DMS 273 treated with DMSO at 0.1 percent for 48 hours (cell line): ENCODE results near the gene MSRB3.
"Not testable (repeated sequence)": the region's sequence is repeated elsewhere in the genome, so short reads cannot be mapped to it uniquely, and the experiment has no call there.

ENCODE experiments used
- DNase-seq: peaks from one replicate; lab custom pipeline; 2025; lab: John Stamatoyannopoulos, UW

Gene MSRB3

DNA sequence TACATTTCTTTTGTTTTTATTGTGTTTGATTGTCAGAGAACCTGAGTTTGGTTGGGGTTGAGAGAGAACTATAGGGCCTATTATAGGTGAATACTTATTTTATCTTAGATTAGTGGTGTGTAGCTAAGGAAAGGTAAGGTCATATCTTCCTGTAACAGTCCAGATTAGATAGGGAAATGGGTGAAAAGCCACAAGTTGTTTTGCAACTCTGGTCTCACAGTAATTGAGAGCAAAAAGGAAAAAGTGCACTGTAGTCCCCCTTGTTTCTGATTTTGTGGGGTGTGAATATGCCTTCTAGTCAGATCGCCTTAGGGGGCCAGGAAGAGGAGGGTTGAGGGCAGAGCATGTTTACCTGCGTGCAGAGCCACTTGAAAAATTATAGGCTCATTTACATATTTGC, 8.9 kb downstream of the MSRB3 start:
- no peak for DNase-seq

DNA sequence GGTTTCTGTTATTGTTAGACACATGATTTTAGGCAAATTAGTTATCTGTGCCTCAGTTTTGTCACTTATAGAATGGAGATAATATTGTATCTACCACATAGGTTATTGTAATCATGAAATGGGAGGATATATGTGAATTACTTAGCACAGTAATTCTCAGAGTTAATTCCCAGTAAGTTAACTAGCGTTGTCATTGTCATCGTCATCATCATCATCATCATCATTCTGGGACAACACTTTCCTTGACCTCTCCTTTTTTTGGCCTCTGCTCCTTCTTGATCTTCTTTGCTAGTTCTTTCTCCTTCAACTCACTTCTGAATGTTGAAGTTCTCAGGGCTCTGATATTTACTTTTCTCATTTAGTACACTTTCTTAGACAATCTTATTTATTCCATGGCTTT, 13.8 kb downstream of the MSRB3 start:
- no peak for DNase-seq

DNA sequence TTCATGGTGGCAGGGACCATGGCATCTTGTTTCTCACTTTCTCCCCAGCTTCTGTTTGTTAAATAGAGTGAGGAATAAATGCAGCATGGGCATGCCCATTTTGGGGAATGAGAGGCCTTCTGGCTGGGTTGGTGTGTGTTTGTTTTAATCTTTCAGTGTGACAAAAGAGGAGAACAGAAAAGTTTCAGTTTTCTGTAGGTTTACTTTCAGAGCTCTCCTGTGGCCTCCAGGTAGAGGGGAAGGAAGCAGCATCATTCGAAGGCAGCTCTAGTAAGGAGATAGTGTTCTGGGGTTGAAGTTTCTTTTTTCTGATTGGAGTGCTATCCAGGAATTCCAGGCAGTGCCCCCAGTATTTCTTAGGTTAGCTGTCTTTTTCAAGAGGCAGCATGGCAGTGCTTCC, 15.3 kb downstream of the MSRB3 start:
- DNase-seq = no peak

DNA sequence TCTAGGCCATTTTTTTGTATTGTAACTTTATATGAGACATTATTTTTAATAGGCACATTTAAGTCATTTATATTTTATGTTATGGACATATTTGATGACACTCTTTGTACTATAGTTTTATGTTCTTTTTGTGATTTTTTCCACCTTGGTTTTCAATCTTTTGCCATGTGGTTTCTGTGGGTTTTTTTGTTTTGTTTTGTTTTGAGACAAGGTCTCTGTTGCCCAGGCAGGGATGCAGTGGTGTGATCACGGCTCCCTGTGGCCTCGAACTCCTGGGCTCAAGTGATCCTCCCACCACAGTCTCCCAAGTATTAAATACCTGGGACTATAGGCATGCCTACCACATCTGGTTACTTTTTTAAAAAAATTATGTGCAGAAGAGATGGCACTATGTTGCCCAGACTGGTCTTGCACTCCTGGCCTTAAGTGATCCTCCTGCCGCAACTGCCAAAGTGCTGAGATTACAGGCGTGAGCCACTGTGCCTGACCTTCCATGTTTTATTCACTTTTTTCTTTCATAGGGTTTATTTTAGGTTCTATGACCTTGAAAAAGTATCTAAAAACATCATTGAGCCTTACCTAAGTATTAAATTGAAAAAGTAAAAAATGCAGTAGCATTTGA, 16.3 kb downstream of the MSRB3 start:
- no peak for DNase-seq

DNA sequence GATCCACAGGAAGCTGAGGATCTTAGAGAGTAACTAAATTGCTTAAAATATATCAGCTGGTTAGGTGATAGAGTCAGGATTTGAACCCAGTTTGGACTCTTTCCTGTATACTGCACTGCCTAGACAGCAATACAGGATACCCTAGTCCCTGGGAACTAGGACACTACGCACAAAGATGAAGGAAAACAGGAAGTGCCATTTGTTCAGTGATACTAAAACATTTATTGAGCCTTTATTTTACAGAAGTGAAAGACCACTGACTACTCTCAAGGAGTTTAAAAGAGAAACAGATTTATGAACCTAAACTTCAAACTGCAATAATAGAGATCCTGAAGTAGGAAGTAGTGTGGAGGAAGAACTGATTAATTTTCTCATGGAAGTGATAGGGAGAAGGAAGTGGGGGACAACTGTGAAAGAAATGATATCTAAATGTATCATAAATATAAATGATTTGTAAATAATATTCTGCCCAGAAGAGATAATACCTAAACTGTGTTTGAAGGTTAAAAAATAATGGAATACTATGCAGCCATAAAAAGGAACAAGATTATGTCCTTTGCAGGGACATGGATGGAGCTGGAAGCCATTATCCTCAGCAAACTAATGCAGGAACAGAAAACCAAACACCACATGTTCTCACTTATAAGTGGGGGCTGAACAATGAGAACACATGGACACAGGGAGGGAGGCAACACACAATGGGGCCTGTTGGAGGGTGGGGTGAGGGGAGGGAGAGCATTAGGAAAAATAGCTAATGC, 18.2 kb downstream of the MSRB3 start:
- DNase-seq = no peak

DNA sequence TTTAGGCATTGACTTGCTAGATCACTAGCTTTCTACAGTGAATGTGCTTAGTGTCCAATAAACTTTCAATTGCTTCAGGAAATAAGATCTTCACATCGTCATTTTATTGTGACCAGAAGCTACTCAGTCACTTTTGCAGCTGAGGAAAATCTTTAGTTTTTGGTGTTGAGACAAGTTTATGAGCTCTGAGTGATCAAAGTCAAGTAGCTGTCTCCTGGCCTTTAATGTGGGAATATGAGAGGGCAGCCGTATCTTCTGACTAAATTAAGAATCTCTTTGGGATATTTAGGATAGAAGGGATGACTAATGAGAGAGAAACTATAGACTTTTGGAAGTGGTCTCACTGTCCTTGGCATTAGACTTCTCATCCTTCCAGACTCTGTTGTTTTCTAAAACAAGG, 21.6 kb downstream of the MSRB3 start:
- DNase-seq = no peak

DNA sequence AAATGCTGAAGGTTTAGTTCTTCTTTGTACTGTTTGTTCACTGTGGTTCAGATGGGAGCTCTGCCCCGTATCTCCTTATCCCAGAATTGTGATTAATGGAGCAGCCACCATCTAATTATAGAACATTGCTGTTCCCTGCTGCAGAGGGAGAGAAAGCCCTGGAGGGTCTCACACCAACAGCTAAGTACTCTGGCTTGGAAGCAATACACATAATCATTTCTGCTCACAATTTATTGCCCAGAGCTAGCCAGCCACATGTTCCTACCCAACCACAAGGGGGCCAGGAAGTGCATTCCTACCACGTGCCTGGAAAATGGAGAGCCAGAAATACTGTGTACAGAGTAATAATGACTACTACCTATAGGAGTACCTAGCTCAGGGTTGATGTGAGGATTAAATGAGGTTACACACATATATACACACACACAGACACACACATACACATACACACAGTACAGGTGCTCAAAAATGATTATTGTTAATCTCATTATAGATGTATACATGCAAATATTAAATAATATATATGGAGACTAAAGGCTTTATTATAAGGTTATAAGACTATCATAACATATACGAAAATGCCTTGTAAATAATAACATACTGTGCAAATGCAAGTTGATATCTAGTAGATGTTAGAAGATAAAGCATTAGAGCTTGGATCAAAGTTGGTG, 22.3 kb downstream of the MSRB3 start:
- DNase-seq = no peak

DNA sequence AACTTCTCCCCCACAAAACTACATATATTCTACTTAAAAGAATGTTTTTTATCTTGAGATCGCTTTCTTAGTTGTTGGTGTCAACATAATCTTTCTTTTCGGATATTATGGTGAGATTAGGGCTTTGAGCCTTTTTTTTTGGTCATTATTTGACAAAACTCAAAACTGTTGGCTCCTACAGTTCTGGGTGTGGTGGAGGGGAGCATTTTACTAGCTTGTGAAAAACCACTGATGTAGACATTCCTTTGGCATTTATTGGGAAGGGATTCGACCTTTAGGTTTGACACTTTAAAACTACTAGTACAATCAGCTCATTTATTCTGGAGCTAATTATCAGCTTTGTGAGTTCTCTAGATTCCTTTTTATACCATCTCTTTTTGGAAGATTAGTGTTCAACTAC, 24.4 kb downstream of the MSRB3 start:
- no peak for DNase-seq

DNA sequence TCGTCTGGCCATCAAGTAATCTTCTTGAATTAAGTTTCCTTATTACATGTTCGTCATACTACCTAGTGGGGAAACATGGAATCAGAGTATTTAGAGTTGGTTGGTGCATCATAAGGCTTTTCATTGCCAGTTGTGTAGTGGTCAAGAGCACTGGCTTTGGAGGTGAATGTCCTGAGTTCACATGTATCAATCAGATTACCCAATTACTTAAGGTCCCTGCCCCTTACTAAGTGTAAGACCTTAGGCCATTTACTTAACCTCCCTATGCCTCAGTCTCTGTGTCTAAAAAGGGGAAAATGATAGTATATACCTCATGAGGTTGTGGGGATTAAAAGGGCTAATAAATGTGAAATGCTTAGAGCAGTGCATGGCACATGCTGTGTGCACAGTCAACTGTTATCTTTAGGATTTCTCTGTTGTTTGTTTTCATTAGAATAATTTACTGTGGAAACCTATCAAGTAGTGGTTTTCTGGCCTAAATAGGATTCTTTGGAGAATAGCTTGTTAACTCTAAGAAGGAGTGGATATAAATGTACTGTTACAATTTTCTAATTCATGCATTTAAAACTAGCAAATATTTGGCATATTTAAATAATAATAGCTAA, 27.0 kb downstream of the MSRB3 start:
- no peak for DNase-seq

DNA sequence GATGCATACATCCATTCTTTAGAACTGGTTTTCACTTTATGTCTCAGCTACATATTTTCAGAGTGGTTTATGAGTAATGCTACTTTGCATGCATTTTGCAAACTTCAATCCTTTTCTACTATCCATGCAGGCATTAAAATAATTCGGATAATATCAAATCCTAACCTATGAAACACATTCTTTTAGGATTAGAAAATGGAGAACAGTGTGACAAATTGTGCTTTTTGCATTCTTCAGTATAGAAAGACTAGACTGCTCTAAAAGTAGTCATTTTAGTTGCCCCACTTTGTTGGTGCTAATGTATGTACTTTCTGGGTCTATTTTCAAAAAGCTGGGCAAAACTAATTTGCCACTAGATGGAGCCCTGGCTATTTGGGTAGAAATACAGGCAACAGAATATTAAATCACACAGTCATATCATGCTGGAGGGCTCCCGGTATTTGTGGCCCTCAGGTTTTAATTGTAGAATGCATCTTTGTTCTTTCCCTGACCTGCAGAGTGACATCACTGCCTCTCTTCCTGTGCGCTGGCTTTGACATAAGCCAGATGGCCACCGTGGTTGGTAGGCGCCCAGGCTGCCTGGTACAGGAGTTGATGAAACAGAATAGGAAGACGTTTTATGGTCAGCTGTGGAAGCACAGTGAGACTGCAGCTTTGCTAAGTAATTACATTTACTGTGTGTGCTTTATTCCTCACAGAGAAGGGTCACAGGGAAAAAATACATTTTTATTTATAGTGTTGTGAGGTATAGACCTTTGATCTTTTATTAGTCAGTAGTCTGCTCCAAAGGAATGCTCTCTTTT, 28.1 kb downstream of the MSRB3 start:
- peak; percentile 2 for DNase-seq

DNA sequence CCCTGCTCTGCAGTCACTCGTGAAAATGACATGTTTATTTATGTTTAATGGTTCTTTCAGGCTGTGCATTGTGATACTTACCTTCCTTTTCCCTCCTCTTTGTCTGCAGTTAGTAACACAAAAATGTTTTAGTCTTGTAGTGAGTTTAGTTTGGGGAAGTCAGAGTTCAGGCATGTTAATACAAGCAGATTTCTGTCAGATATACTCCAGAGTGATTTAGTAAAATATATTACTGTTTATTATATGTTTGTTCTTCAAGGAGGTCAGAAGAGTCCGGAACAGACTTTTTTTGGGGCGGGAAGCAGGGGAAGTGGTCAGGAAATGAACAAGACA, 28.7 kb downstream of the MSRB3 start:
- no peak for DNase-seq

DNA sequence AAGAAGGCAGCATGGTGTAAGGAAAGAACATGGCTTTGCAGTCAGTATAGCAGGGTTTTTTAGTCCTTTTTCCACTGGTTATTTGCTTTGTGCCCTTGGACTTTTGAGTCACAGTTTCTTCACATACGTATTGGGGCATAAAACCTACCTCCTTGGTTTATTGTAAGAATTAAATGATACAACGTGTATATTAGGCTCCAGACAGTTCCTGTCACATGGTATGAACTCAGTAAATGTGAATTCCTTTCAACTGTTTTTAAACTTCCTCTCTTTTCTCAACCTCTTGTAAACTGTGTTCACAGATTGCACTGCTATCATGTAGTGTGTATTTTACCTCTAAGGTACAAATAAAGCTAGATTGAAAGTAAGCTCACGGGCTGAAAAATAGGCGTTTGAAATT, 29.5 kb downstream of the MSRB3 start:
- no peak for DNase-seq

DNA sequence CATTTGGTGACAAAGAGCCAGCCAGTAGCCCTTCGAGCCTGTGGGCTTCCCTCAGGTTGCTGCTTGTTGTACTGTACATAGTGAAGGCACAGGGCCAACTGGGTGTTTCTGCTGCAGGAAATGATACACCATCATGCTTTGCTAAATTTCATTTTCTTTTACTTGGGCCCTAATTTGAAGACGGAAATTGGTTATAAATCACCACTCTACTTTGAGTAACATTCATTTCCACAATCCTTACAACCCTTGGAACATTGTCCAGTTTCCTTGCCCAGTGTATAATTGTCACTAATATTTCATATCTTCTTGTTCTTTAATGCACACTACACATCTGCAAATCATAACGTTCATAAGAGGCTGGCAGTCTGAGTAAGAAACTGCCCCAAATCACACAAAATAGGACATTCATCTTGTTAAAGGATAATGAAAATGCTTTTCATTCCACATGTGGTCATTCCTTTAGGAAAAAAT, 30.2 kb downstream of the MSRB3 start:
- no peak for DNase-seq

DNA sequence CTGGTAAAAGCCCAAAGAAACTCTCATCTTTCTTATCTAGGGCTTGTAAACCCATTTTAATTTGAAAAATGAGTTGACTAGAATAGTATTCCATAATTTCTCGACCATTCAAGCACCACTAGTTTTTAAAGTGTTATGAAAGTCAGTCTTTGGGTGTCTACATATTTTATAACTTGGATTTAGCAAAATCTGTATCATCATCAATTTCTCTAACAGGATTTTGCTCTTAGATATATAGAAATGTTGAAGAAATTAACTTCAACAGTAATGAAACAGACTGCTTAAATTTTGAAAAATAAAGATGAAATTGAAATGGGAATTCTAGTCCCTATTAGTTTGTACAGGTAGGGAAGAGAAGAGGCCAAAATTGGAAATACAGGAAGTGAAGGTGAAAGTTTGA, 32.8 kb downstream of the MSRB3 start:
- no peak for DNase-seq

DNA sequence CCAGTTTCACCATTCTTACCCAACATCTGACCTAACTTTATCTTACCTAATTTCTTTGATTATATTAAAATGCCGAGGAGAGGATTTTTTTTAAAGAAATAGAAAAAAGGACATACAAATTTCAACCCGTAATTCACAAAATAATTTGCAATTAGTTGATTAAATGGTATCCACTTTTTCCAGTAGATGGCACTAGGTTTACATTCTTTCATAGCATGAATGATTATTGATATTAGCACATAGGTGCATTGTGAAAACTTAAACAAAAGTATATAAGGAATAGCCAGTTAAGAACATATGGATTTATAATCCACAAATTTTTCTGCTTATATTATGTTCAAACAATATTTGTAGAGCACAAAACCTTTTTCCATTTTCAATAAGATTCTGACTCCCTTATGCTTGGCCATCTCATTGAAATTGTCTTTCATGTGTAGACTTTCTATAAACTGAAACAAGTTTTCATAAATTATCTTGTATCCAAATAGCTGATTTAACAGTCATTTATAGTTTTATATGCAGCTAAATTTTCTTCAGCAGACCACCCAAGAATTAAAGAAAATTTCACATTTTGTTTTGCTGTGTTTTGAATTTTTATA, 35.3 kb downstream of the MSRB3 start:
- no peak for DNase-seq

DNA sequence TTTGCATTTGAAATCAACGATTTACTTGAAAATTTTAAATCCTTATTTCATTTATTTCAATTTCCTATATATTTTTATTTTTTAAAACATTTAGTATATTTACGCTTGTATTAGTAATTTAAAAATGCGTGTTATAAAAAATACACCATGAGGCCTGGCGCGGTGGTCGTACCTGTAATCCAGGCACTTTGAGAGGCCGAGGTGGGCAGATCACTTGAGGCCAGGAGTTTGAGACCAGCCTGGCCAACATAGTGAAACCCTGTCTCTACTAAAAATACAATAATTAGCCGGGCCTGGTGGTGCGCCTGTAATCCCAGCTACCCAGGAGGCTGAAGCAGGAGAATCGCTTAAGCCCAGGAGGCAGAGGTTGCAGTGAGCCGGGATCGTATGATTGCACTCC, 36.8 kb downstream of the MSRB3 start:
- DNase-seq = not testable (repeated sequence)

DNA sequence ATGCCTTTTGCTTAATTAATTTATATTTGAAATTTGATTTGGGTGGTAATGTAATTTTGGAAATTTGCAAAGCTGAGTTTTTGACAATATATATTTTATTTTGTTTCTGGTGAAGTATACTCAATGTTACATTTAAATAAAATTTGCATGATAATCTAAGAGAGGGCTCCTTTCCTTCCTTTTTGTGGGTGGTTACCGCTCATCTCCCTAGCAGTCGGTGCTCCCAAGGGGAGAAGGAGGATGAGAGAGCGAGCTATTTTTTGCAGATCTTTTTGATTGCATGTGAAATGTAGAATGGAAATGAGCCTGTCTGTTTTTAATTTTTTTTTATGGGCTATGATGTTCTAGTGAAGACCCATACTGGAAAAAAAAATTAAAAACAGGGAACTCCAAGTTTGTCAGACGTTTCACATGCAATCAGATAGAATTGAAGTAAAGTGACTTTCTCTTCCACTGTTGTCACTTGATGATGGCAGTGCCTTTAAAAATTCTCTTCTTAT, 39.8 kb downstream of the MSRB3 start:
- DNase-seq = no peak

DNA sequence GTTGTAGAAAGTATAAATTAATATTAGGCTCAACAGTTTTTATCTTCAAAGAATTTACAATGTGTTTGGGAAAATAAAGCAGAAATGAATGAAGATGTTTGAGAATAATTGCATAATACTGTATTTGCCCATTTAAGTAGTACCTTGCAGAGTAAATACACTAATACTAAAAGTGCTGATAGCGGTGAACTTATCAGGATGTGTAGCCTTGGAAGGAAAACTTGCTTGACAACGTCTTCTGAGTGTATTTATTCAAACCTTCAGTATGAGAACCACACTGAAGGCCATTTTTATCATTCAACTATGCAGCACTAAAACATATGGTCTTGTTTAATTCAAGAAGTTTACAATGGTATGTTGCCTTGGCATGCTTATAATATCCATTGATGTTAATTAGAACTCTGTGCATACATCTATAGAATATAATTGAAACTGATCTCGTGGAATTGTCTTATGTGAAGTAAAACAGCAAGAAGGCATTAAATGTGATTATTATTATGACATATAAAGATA, 41.3 kb downstream of the MSRB3 start:
- DNase-seq = no peak

DNA sequence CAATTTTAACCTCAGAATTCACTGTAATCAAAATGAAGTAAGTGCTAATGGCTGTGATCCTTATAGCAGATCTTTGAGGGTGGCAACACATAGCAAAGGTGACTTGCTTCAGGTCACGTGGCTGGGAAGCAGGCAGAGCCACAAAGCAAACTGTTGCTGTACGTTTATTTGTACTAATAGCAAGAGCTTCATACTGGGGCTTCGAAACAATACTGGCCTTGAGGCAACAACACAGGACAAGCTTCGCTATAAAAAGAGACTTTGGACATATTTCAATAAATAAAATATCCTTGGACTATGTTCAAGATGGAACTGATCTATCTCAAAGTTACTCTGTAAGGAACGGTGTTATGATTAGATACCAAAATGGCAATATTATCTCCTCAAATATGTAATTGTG, 44.6 kb downstream of the MSRB3 start:
- no peak for DNase-seq

DNA sequence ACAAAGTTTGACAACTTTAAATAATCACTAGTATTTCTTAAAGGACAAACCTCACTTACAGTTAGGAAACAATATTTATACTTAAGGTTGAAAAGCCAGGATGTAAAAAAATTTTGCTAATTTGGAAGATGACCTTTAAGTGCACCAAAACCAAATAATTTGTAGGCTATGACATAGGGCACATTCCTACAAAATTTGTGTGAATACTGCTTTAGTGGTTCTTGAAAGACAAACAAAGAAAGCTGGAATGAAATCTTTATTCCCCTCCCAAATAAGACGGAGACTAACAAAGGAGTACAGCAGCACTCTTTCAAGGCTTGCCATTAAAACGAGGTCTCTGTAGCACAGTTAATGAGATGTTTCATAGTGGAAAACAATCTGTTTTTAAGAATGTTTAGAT, 45.6 kb downstream of the MSRB3 start:
- no peak for DNase-seq

DNA sequence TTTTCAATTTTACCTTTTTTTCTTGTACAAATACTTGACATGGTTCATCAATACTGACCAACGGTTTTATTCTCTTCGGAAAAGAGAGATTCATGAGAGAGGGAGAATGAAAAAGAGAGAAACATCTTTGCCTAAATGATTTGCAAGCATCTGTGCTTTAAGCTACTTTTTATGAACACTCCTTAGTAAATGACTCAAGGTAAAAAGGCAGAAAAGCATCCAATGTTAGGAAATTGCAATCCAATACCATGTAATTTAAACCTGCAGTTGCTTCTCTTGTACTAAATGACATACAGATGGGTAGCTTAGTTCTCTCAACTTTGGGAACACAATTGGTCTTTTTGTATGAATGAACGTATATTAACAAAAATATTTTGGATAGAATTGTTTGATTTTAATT, 46.1 kb downstream of the MSRB3 start:
- no peak for DNase-seq
